ENCODE results near the gene ARRDC2. TPM values are rescaled to one million over a fixed set of nuclear protein-coding genes. Genes with fewer than 3 reads are reported as not detected.

The ARRDC2 gene
- polyA plus RNA-seq, 3 donors = 13.8 to 99.8 (median 23.9) TPM

DNA sequence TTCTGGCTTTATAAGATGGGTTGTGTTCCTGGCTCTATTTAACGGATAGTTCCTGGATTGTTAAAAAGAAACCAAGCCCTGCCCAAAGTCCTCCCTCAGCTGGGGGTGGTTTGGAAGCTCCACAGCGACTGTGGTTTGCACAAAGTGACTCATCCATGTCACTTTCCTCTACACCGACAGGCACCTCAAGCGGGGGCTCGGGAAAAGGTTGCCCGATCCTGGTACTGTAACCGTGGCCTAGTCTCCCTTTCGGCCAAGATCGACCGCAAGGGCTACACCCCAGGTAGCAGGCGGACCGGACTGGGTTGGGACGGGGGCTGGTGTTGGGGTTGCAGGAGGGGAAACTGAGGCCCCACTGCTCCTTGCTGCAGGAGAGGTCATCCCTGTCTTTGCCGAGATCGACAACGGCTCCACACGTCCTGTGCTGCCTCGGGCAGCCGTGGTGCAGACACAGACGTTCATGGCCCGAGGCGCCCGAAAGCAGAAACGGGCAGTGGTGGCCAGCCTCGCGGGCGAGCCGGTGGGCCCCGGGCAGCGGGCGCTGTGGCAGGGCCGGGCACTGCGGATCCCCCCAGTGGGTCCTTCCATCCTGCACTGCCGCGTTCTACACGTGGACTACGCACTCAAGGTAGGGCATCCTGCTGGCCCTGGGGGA is 1.6 kb downstream of the ARRDC2 start:
- H2AFZ ChIP-seq (ENCODE audit: insufficient read depth, low read depth, low read length, poor library complexity, severe bottlenecking) = no peak overlapping the region
- 91% methylated on average over 28 of the region's 37 CpGs for WGBS (ENCODE audit: insufficient coverage)
- no peaks in the 10 kb centered on the region for H3K27me3 ChIP-seq (ENCODE audit: control insufficient read depth in 2 of 2, insufficient read depth in 2 of 2, low read length in 2 of 2)
- H3K4me3 ChIP-seq (replicated peaks in 1 of 3; ENCODE audit: low read depth in 2 of 3, low read length in 3 of 3) = peak overlapping the region in 1 of 3 experiments; percentile 83
- H3K36me3 ChIP-seq (replicated peaks in 1 of 2; ENCODE audit: control insufficient read depth in 1 of 2, insufficient read depth in 2 of 2, low read length in 2 of 2) = peaks cover 56 to 59% of the 10 kb centered on the region in 2 donors
- H3K27ac ChIP-seq (ENCODE audit: low read depth in 1 of 2, low read length in 2 of 2) = peak overlapping the region in 1 of 2 donors; percentile 74
- intact Hi-C loops (cut with micrococcal nuclease) = loop anchor here (1.0 to 5.0 kb wide), 4 partner anchors 8 to 243 kb away; partner anchors contain the start of gene PIK3R2 (in 1 of the 2)
- H3K36me3 Mint-ChIP-seq = peaks cover 56 to 77% of the 10 kb centered on the region in 2 donors
- H3K4me1 Mint-ChIP-seq = peaks cover 37% of the 10 kb centered on the region
- peak overlapping the region in 1 of 7 donors; percentile 35 for H3K27ac Mint-ChIP-seq
- H3K9me3 ChIP-seq (replicated peaks in 1 of 2; ENCODE audit: control insufficient read depth in 1 of 2, insufficient read depth in 1 of 2, low read length in 2 of 2) = no peaks in the 10 kb centered on the region
- peak overlapping the region in 1 of 2 donors; percentile 74 for H3K4me3 Mint-ChIP-seq
- H3K9me3 Mint-ChIP-seq = peaks cover 0 to 2% (median 0%) of the 10 kb centered on the region in 7 donors
- no peak overlapping the region for H3K9ac ChIP-seq (ENCODE audit: insufficient read depth, low read length, poor library complexity, severe bottlenecking)
- peaks cover 22 to 31% of the 10 kb centered on the region in 2 donors for H3K4me1 ChIP-seq (ENCODE audit: control insufficient read depth in 1 of 2, insufficient read depth in 2 of 2, low read length in 2 of 2)
- TF ChIP-seq, protein P1, sequence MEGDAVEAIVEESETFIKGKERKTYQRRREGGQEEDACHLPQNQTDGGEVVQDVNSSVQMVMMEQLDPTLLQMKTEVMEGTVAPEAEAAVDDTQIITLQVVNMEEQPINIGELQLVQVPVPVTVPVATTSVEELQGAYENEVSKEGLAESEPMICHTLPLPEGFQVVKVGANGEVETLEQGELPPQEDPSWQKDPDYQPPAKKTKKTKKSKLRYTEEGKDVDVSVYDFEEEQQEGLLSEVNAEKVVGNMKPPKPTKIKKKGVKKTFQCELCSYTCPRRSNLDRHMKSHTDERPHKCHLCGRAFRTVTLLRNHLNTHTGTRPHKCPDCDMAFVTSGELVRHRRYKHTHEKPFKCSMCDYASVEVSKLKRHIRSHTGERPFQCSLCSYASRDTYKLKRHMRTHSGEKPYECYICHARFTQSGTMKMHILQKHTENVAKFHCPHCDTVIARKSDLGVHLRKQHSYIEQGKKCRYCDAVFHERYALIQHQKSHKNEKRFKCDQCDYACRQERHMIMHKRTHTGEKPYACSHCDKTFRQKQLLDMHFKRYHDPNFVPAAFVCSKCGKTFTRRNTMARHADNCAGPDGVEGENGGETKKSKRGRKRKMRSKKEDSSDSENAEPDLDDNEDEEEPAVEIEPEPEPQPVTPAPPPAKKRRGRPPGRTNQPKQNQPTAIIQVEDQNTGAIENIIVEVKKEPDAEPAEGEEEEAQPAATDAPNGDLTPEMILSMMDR (IDR thresholded peaks at IDR 0.05) = no peak
- H3K27me3 Mint-ChIP-seq (ENCODE audit: low read depth in 3 of 3) = peaks cover 0 to 5% (median 0%) of the 10 kb centered on the region in 3 donors
- H4K20me1 ChIP-seq (ENCODE audit: insufficient read depth, low read length) = peaks cover 72% of the 10 kb centered on the region
- H3K4me2 ChIP-seq (replicated peaks; ENCODE audit: extremely low read depth, low read length, poor library complexity, severe bottlenecking) = peak overlapping the region; percentile 93
- H3K79me2 ChIP-seq (ENCODE audit: insufficient read depth, low read length) = peaks cover 32% of the 10 kb centered on the region
- DNase-seq = peak in 2 of 3 donors; percentile 26 to 50

- no peak overlapping the region for H3K4me3 Mint-ChIP-seq
- no peak overlapping the region for H2AFZ ChIP-seq (ENCODE audit: insufficient read depth, low read depth, low read length, poor library complexity, severe bottlenecking)
Observed at GRCh38 chr19:18010149-18010548, 2.2 kb downstream of the ARRDC2 start.

More at GRCh38 chr19:18010149-18010548, 2.2 kb downstream of the ARRDC2 start:
- H3K9ac ChIP-seq (ENCODE audit: insufficient read depth, low read length, poor library complexity, severe bottlenecking) = no peak overlapping the region
- WGBS (ENCODE audit: insufficient coverage) = 97% methylated on average over 11 of the region's 11 CpGs
- no peak overlapping the region for H3K27ac ChIP-seq (ENCODE audit: low read depth in 1 of 2, low read length in 2 of 2)
- H3K36me3 ChIP-seq (replicated peaks in 1 of 2; ENCODE audit: control insufficient read depth in 1 of 2, insufficient read depth in 2 of 2, low read length in 2 of 2) = peaks cover 57 to 66% of the 10 kb centered on the region in 2 donors
- Mint-ChIP-seq H3K27ac (no peak overlapping the region), H3K27me3 (ENCODE audit: low read depth in 3 of 3) (peaks cover 0 to 5% (median under 1%) of the 10 kb centered on the region in 3 donors), H3K4me1 (peaks cover 37% of the 10 kb centered on the region), H3K9me3 (peaks cover 0 to 2% (median 0%) of the 10 kb centered on the region in 7 donors), H3K36me3 (peaks cover 61 to 77% of the 10 kb centered on the region in 2 donors)
- H3K27me3 ChIP-seq (ENCODE audit: control insufficient read depth in 2 of 2, insufficient read depth in 2 of 2, low read length in 2 of 2) = no peaks in the 10 kb centered on the region
- intact Hi-C loops (cut with micrococcal nuclease) = loop anchor here in 1 of 2 donors (5.0 kb wide), 1 partner anchor 242 kb away; no protein-coding TSS in a partner anchor
- H3K9me3 ChIP-seq (replicated peaks in 1 of 2; ENCODE audit: control insufficient read depth in 1 of 2, insufficient read depth in 1 of 2, low read length in 2 of 2) = no peaks in the 10 kb centered on the region
- H3K4me3 ChIP-seq (replicated peaks in 1 of 3; ENCODE audit: low read depth in 2 of 3, low read length in 3 of 3) = no peak overlapping the region
- H3K4me1 ChIP-seq (ENCODE audit: control insufficient read depth in 1 of 2, insufficient read depth in 2 of 2, low read length in 2 of 2) = peaks cover 22 to 31% of the 10 kb centered on the region in 2 donors
- H3K79me2 ChIP-seq (ENCODE audit: insufficient read depth, low read length) = peaks cover 28% of the 10 kb centered on the region
- H3K4me2 ChIP-seq (replicated peaks; ENCODE audit: extremely low read depth, low read length, poor library complexity, severe bottlenecking) = no peak overlapping the region
- no peak for DNase-seq
- H4K20me1 ChIP-seq (ENCODE audit: insufficient read depth, low read length) = peaks cover 69% of the 10 kb centered on the region
- TF ChIP-seq, protein P1 (IDR thresholded peaks at IDR 0.05) = no peak

Data from CD14-positive monocyte (primary cell).